ENCODE measurements around the gene PRSS33. TPM values are rescaled to one million over a fixed set of nuclear protein-coding genes. Genes with fewer than 3 reads are reported as not detected.

PRSS33 gene
- polyA plus RNA-seq, 1 experiment, result not detected

DNA sequence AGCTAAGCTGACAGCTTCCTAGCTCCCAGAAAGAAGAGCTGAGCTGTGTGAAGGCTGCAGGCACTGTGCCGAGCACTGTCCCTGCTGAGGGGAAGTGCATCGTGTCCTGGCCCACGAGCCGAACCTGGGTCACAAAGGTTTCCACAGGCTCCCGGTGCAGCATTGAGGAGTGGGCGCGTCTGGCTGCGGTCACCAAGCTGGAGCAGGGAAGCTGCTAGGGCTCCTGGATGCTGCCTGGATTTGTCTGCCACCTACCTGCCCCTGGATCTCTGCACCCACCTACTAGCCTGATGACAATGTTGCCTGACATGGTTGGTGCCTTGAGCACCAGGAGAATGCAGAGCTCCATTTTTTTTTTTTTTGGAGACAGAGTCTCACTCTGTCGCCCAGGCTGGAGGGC lies 41.4 kb downstream of the PRSS33 start:
- Histone ChIP-seq H3K9me3 (ENCODE audit: control insufficient read depth, insufficient read depth, low read length) (no peaks in the 10 kb centered on the region; the same call in 1 of the 2 replicates), H3K4me3 (ENCODE audit: low read depth, low read length) (no peak overlapping the region), H3K27me3 (ENCODE audit: control insufficient read depth, insufficient read depth, low read length) (no peaks in the 10 kb centered on the region), H3K27ac (ENCODE audit: low read depth, low read length) (no peak overlapping the region)
- DNase-seq (ENCODE audit: low read depth, low spot score), result no peak
- POLR2A ChIA-PET, result interaction anchor here (1.0 kb wide), 1 partner anchor 9 kb away, joined by 3 read pairs; no protein-coding TSS in a partner anchor
- TF ChIP-seq, protein P1, sequence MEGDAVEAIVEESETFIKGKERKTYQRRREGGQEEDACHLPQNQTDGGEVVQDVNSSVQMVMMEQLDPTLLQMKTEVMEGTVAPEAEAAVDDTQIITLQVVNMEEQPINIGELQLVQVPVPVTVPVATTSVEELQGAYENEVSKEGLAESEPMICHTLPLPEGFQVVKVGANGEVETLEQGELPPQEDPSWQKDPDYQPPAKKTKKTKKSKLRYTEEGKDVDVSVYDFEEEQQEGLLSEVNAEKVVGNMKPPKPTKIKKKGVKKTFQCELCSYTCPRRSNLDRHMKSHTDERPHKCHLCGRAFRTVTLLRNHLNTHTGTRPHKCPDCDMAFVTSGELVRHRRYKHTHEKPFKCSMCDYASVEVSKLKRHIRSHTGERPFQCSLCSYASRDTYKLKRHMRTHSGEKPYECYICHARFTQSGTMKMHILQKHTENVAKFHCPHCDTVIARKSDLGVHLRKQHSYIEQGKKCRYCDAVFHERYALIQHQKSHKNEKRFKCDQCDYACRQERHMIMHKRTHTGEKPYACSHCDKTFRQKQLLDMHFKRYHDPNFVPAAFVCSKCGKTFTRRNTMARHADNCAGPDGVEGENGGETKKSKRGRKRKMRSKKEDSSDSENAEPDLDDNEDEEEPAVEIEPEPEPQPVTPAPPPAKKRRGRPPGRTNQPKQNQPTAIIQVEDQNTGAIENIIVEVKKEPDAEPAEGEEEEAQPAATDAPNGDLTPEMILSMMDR (IDR thresholded peaks at IDR 0.05; ENCODE audit: low read depth, low read length), result no peak
- CTCF ChIA-PET, result no interaction called here

DNA sequence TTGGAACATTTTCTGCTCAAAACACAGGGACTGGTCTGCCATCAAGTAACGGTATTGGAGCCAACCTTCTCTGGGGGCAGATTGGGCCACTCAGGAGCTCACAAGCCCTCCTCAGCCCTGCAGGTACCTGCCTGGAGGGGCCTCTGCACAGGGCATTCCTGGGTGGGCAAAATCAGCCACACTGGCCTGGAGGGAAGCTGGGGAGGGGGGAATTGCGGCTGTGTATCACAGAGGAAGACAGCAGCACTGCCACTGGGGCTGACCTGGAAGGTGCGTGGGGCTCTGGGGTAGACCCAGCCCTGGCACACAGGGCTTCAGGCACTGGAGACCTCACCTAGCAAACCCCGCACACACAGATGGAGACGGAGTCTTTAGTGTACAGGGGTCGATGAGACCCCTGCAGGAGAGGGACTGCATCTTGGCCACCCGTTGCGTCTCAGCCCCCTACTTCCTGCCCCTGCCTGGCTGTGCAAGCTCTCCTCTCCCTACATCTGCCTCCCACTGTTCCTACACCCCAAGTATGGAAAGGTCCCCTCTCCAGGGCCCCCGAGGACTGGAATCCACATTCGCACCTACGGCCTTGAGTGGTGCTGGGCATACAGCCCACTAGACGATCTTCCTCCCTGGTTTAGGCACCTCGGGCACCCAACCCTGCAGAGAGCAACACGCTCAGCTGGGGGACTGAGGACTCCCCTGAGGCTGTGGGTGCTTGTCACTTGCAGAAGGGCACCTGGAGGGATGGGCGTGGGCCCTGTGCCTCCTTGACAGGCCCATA lies 42.1 kb downstream of the PRSS33 start:
- Histone ChIP-seq H3K9me3 (ENCODE audit: control insufficient read depth, insufficient read depth, low read length) (no peaks in the 10 kb centered on the region; the same call in 1 of the 2 replicates), H3K4me3 (ENCODE audit: low read depth, low read length) (no peak overlapping the region), H3K27ac (ENCODE audit: low read depth, low read length) (no peak overlapping the region), H3K27me3 (ENCODE audit: control insufficient read depth, insufficient read depth, low read length) (no peaks in the 10 kb centered on the region)
- TF ChIP-seq, protein P1 (IDR thresholded peaks at IDR 0.05; ENCODE audit: low read depth, low read length), result no peak
- ChIA-PET CTCF (no interaction called here), POLR2A (interaction anchor here (1.0 kb wide), 1 partner anchor 8 kb away, joined by 3 read pairs; no protein-coding TSS in a partner anchor)
- no peak for DNase-seq (ENCODE audit: low read depth, low spot score)

DNA sequence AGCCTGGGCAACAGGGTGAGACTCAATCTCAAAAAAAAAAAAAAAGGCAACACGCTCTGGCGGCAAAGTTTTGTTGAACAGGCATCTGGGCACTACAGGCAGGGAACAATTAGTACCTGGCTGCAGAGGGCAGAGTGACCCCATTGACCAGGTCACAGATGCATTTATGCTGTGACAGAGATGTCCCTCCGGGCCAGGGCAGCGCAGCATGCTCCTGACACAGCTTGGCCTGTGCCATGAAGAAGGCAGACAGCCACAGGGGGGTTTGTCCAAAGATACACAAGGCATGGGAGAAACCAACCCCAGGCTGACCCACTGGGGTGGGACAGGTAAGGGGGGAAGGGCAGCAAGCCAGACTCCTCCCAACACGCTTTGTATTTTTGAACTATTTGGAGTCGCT lies 42.6 kb downstream of the PRSS33 start:
- H3K27ac ChIP-seq (ENCODE audit: low read depth, low read length), result no peak overlapping the region
- H3K27me3 ChIP-seq (ENCODE audit: control insufficient read depth, insufficient read depth, low read length), result no peaks in the 10 kb centered on the region
- no peaks in the 10 kb centered on the region; the same call in 1 of the 2 replicates for H3K9me3 ChIP-seq (ENCODE audit: control insufficient read depth, insufficient read depth, low read length)
- TF ChIP-seq, protein P1 (IDR thresholded peaks at IDR 0.05; ENCODE audit: low read depth, low read length), result no peak
- no peak overlapping the region for H3K4me3 ChIP-seq (ENCODE audit: low read depth, low read length)
- POLR2A ChIA-PET, result no interaction called here
- no peak for DNase-seq (ENCODE audit: low read depth, low spot score)
- CTCF ChIA-PET, result no interaction called here

DNA sequence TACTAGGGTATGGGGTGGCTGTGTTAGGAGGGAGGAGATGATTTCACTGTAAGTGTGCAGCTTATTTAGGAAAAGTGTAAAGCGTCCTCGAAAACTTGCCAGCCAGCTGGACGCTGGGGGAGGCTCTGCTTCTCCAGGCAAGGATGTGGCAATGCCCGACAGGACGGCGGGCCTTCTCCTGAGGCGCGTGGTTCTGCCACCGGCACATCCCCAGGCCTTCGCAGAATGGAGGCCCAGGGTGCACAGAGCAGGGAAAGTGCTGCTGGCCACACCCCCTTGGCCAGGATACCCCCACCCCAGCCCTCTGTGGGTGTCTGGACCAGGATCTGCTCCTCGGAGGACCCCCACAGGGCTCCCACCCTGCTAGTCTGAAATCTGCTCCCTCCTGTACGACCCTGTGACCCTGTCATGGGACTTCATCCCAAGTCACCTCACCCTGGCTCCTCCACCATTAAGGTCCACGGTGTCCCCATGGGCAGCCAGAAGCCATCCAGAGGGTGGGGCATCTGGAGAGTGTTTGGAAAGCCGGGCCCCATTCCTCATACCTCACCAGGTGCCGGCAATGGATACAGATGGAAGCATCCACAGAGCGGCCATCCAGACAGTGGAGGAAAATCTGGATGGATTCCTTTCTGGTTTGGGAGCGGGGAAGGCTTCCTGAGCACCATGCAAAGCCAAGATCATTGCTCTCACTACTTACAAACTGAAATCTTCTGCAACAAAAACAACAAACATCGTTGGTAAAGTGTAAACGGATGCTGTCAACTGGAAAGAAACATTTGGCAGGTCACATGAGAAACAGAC lies 44.2 kb downstream of the PRSS33 start:
- Histone ChIP-seq H3K4me3 (ENCODE audit: low read depth, low read length) (no peak overlapping the region), H3K27ac (ENCODE audit: low read depth, low read length) (no peak overlapping the region), H3K27me3 (ENCODE audit: control insufficient read depth, insufficient read depth, low read length) (peaks cover 3% of the 10 kb centered on the region), H3K9me3 (ENCODE audit: control insufficient read depth, insufficient read depth, low read length) (no peaks in the 10 kb centered on the region; the same call in 1 of the 2 replicates)
- DNase-seq (ENCODE audit: low read depth, low spot score), result no peak
- ChIA-PET POLR2A (interaction anchor here (0.7 kb wide), 1 partner anchor 163 kb away, joined by 3 read pairs; no protein-coding TSS in a partner anchor), CTCF (no interaction called here)
- TF ChIP-seq, protein P1 (IDR thresholded peaks at IDR 0.05; ENCODE audit: low read depth, low read length), result no peak
